ENCODE results near the gene SLC35F1.

SLC35F1 gene

DNA sequence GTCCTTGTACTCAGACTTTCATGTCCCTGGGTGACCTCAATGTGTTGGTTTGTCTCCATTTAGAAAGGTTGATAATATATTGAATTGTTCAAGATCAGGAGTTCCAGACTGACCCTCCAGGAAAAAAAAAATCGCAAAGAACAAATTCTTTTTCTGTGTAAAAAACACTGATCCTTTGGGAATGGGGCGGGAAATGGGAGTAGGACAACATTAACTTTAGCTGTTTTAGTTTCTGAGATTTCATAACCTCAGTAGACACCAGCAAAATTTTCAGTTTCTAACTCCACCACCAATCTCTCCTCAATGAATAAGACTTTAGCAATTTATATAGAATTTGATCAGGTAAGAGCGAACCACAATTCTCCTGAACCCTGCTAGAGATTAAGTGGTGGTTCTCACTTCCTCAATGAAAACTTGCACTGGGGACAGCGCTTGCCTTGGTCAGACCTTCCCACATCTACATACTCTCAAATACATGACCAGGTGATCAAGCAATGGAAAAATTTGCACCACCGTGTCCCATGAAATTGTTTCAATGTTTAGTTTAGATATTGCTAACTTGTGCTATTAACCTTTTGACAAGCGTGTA, 409.8 kb downstream of the SLC35F1 start:
- DNase-seq (ENCODE audit: low read depth): no peak

DNA sequence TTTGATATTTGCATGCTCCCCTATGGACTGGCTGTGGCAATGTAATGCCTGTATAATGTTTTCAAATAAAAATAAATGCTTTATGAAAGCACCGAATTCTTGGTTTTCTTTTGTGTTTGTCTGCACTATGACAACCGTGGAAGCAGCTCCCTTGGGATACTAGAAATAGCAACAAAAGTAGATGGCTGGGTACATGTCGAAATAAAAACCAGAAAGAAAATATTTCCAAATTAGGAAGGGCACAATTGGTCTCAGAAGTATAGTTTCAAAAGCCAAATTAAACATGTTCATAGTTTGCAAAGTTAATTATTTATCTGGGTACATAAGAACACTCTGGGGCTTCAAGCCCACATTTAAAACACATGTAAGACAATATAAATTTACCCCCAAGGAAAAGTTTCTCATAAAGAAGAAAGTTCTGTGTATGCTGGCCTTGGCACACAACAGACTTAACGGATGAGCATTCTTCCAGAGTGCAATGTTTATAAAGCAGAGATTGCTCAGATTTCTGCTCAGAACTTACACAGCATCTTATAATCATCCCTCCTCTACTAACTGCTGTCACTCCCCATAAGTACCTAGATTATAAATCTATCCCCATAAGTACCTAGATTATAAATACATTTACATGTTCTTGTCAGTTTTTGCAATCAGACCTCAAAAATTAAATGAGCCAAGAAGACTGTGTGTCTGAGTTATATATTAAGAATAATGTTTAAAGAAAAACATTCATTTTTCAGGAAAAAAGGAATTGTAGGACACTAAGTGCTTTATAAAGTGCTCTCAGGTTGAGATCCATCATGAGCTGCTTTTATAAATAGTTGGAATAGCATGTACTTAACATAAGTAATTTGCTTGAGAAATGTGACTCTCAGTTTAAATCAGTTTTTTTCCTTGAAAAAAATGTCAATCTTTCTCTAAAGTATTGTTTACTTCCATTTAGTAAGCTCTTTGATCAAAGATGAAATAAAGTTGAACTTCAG, 410.8 kb downstream of the SLC35F1 start:
- no peak for DNase-seq (ENCODE audit: low read depth)

DNA sequence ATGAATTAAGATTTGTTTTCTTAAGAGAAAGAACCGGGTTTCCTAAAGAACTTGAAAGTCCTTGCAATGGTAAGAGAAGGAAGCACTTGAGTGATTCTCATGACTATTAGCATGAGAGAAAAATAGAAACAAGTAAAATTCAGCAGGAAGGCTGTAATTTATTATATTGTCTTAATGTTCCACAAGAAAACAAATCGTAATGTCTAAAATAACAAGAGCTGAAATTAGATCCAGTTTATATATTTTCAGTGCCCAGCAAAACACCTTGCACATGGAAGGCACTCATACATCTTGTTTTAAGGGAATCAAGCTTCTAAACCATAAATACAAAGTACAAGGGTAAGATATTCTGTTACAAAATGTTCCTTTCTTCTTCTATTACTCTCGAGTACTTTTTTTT, 411.6 kb downstream of the SLC35F1 start:
- DNase-seq (ENCODE audit: low read depth): no peak

DNA sequence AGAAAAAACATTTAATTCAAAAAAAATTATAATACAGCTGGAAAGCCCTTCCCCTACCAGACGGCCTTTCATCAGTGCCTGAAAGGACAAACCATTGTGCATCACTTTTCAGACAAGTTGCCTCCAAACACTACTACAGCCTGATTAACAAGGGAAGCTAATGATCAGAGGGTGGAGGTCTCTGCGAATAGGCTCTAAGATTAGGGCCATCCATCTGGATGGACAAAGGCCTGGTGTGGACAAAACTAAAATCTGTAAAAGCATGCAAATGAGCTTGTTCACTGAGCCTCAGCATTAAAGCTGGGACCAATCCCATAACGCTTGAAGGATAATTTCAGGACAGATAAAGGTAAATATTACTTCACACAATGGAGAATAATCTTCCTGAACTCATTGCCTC, 412.4 kb downstream of the SLC35F1 start:
- no peak for DNase-seq (ENCODE audit: low read depth)

DNA sequence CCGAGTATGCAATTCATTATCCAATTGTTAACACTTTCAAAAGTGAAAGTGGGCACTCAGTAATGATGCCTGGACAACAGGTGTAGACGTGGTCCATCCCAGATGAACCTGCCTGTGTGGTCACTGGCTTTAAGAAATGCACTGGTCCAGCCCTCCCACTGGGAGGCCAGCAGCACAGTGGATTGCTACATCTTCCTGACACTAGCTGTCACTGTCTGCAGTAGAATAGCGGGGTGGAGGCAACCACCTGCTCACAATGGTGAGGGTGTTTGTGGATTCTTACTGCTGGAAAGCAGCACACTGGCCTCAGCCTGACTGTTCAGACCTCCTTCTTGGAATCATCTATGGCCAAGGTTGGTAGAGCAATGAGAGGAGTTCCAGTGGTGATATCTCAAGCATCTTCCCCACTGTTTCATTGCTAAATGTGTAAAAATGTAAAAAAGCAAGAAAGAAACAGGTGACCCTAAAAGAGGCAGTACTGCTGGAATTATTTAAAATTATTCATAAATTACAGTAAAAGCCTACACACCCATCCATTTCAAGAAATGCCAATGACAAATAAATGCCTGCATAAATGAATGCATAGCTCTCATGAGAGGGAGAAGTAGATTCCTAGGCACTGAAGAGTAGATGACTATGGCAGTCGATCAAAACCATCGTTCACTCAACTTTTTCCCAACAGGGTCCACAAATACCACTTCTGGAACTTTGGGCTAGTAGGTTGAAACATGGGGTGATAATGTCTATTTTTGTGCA, 413.0 kb downstream of the SLC35F1 start:
- DNase-seq (ENCODE audit: low read depth): no peak

DNA sequence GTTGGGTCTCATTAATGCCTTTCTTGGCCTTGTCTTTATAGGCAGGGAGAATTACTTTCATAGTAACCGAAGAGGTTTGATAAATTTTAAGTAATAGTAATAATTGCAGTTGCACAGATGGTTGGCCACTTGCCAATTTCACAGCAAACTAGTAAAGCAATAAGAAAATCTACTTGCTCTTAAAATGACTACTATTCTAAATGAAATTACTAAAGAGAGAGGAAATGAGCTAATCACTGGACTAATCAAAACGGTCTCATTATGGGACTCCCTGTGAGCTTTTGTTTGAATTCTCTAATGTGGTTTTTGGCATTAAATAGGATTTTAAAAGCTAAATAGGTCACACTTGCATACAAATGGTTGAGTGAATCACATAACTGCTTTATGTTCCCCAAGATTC, 413.6 kb downstream of the SLC35F1 start:
- DNase-seq (ENCODE audit: low read depth): no peak

DNA sequence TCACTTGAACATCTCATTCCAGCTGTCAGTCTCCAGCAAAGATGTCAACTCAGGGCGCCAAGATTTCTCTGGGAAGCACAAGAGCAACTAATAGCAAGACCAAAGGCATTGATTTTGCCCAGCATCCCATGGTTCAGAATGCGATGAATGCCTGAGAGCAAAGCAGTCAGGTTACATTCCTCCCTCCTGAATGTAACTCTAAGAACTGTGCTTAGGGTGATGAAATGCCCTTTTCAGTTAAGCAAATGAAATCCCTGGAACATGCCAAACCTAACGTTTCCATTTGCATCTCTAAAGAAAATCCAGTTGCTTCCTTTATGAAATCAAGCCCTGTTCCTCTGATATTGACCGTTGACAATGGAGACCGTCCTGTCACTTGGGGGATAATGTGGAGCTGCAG, 417.1 kb downstream of the SLC35F1 start:
- DNase-seq (ENCODE audit: low read depth): no peak

DNA sequence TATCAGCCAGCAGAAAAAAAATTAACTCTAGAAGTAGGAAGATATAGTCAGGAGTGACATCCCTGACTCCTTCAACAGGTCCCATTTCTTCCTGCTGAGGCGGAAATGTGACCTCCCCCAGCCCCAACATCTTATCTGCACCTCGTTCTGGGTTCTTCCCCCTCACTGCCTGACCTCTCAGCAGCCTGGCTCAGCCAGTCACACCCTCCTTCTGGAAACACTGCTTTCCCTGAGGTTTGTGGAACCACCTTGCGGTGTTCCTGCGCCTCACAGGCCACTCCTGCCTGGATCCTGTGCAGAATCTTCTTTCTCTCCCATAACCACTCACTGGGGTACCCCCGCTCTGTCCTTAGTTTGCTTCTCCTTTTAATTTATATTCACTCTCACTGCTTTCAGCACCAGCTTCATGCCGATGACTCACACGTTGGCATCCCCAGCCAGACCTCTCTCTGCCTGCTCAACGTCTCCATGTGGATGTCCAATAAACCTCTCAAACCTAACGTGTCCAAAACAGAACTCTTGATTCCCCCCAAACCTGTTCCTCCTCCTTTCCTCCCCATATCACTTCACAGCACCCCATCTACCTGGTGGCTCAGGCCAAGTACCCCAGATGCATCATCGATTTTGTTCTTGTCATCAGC, 418.3 kb downstream of the SLC35F1 start:
- no peak for DNase-seq (ENCODE audit: low read depth)

DNA sequence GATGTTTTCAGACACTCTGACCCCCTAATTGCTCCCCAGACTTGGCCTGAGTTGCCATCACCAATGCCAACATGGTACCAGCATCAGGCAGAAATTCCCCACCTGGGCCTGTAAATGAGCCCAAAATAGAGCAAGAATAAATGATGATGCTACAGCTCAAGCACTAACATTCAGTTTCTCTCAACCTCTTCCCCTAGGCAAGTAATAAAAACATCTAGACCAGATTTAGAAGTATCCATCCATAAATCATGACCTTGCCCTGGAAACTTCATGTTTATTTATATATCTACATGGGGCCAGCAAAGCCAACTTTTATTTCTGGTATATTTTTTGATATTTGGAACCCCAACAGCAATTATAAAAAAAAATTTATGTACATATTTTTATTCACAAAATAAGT, 419.6 kb downstream of the SLC35F1 start:
- DNase-seq (ENCODE audit: low read depth): no peak

DNA sequence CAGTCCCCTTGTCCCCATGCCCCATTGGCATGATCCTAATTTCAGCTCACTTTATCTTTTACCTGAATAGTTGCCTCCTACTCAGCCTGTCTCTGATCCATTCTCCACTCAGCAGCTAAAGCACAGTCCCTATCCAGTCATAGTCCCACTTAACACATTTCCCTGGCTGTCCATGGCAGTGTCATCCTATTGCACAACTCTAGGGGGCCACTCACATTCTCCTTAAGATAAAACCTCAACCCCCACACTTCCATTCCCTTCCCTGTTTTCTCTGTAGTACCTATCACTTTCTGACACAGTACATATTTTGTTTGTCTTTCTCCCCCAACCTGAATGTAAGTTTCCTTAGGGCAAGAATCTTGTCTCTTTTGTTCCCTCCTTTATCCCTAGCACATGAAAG, 420.2 kb downstream of the SLC35F1 start:
- no peak for DNase-seq (ENCODE audit: low read depth)

DNA sequence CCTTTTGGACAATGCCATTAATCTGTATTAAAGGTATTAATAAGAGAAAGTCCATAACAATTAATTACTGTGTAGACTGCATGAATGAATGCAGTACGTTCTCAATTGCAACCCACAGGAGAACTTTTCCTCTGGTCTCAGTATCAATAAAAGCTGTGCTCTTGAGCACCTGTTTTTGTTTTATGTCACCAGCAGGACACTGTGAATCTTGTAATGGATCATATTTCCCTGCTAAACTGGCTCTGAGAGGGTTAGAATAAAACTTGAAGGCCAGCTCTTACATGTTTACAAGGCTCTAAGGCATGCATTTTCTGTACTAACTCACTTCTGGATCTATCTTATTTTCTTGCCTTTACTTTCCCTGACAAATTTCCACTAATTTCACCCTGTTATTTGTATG, 426.7 kb downstream of the SLC35F1 start:
- DNase-seq (ENCODE audit: low read depth): no peak

DNA sequence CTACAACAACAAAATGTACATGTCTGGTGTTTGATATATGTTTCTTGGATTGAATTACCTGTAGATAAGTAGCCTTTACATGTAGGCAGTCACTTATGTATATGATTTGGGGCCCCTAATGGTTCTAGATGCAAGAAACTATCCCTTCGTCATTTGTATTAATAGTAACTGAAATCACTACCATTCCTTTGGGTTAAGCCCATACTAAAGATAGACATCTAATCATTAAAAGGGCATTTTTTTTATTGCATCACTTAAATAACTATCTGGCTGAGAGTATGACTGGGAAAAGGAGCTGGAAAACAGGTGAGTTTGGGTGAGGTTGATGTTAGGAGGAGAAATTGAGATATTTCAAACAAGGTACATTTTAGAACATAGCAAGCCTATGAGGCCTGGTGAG, 427.6 kb downstream of the SLC35F1 start:
- DNase-seq (ENCODE audit: low read depth): no peak

DNA sequence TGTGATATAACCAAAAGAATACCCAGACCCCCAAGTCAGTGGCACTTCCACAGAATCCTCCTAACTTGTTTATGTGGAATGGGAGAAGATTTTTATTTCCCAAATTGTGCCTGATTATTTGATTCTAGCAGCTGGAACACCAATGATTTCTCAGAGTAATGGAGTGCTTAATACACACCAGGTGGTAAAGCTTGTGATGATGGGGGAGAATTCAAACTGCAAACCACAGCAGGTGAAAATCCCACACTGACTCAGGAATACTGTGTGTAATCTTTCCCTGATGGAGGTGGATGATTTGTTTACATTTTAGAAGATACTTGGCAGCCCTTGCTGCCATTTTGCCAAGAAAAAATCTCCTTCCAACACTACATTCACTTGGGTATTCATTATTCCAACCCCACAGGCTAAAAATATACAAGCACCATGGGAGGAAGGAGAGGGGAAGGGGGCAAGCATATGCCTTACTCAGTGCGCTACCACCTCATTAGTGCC, 428.3 kb downstream of the SLC35F1 start:
- no peak for DNase-seq (ENCODE audit: low read depth)

DNA sequence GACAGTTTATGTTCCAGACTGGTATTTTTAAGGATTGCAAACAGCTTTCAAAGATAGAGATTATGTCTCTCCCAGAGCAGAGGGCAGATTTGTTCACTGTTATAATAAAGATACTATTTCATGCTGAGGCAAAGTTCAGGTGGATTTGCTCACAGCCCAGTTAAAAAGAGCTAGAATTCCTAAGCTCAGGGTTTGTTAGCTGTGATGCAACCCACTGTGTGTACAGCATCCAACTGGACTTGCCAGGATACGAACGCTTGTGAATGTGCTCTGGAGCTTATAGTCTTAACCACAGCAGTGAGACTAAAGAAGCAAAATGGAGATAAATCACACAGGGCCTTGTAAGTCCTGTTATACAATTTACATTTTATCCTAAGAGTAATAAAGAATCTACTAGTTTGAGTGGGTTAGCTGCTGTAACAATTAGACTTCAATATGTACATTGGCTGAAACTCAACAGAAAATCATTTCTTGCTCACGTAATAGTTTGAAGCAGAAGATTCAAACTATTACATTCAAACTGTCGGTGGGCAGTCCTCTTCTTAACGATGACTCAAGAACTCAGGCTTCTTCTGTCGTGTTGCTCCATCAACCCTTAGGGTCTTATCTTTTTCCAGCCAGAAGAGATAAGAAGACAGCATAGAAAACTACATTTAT, 437.1 kb downstream of the SLC35F1 start:
- no peak for DNase-seq (ENCODE audit: low read depth)

DNA sequence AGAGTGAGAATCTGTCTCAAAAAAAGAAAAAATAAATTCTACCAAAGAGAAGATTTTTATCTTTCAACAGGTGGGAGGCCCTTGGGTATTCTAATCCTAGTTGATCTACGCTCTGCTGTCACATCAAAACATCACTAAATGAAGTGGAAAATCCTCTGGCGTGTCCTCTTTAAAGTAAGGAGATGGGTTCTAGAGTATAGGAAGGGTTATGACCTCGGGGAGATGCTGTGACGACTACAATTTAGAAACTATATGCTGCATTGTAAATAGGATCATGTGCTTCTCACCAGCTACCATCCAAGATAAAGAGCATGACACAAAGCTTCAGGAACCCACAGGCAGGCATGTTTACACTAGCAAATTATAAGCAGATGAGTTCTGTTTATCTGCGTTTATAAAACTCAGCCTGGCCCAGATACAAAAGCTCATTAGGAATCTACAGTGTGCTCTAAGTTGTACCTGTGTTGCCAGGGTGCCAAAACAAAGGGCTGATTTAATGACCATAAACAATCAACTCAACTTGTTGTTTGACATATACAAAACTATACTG, 443.9 kb downstream of the SLC35F1 start:
- DNase-seq (ENCODE audit: low read depth): no peak

DNA sequence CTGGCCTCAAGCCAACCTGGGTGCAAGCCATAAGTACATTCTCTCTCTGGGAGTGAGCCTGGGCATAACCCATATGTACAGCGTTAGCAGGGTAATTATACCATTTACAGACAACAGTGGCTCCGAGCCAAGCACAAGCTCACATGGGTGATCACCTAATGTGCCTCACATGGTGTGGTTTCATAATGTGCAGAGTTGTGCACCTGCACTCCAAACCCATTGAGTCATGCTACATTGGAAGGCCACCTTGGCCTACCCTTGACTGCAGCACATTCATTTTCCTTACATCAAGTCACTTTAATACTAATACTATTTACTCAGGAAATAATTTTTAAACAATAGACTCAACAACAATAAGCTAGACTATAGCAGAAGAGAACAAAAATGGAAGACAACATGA, 446.5 kb downstream of the SLC35F1 start:
- DNase-seq (ENCODE audit: low read depth): no peak

DNA sequence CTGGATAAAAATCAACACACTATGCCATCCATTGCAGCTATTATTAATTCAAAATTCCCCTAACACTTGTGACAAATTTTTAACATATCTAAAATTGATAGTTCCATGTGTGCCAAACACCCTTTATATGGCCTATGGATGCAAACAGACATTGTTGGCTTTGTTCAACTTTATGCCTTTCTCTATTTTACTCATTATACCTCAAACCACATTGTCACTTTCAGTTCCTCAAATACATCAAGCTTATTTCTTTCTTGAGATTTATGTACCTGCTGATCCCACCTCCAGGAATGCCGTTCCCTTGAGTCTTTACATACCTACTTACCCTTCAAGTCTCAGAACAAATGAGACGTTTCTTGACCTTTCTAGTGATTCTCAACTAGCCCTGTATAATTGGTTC, 447.6 kb downstream of the SLC35F1 start:
- no peak for DNase-seq (ENCODE audit: low read depth)

DNA sequence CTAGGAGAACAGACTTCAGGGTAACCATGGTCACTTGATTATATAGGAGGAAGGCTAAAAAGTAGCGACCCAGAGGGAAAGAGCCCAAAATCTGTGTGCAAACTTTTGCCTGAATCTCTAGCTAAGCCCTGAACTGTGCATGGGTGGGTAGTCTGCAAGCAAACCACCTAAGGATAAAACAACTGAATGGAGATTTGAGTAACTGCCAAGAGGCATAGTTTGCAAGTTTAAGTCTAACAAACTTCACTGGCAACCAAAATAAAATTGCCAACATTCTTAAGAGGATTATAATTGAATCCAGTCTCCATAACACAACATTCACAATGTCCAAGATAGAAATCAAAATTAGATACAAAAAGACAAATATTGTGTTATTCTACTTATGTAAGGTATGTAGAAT, 449.0 kb downstream of the SLC35F1 start:
- DNase-seq (ENCODE audit: low read depth): no peak

DNA sequence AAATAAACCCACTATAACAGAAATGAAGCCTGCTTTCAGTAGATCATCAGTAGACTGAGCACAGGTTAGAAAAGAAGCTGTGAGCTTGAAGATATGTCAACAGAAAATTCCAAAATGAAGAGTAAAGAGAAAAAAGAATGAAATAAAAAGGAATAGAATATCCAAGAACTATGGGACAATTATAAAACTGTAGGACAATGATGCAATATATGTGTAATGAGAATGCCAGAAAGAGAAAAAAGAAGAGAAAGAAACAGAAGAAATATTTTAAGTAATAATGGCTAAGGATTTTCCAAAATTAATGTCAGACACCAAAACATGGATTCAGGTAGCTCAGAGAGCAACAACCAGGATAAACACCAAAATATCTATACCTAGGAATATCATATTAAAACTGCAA, 449.6 kb downstream of the SLC35F1 start:
- DNase-seq (ENCODE audit: low read depth): no peak

All from stimulated activated CD8-positive, alpha-beta memory T cell treated with anti-CD3 and anti-CD28 coated beads, Interleukin-7, amount 100 ng/mL, for 24 hours (primary cell).